ENCODE measurements around the gene SDK1.

Gene SDK1

GRCh38 chr7:4147926-4148620 lies 847.0 kb downstream of the SDK1 start:
- no peak for DNase-seq

DNA sequence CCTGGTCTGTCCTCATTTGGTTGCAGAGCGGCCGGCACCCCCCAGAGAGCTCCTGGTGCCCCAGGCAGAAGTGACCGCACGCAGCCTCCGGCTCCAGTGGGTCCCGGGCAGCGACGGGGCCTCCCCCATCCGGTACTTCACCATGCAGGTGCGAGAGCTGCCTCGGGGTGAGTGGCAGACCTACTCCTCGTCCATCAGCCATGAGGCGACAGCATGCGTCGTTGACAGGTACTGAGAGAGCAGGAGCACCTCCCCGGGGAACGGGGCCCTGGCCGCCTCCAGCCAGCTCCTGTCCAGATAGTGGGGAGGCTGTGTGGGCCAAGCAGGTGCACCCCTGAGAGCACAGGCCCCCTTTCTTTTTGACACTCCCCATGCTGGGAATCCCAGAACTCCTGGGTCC lies 848.2 kb downstream of the SDK1 start:
- DNase-seq: no peak

- no peak for DNase-seq
Observed at GRCh38 chr7:4149645-4150044, 848.6 kb downstream of the SDK1 start.

- DNase-seq: no peak
Observed at GRCh38 chr7:4150731-4151130, 849.7 kb downstream of the SDK1 start.

DNA sequence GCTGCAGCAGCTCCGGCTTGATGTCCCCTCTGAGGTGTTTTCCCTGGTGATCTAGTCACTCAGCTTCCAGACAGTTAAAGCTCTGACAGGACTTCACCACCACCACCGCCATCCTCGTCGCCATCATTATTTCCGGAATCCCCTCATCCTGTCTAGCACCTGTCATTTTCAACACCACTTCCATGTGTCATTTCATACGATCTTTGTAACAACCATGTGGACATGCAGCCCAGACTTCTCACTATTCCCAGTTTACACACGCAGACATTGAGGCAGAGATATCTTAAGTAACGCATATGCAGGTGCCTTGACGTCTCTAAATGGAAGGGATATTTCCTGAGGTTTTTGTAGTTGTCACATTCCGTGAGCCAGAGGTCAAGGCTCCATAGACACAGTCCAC lies 850.5 kb downstream of the SDK1 start:
- DNase-seq: no peak

- no peak for DNase-seq
Observed at GRCh38 chr7:4151926-4152549, 851.0 kb downstream of the SDK1 start.

DNA sequence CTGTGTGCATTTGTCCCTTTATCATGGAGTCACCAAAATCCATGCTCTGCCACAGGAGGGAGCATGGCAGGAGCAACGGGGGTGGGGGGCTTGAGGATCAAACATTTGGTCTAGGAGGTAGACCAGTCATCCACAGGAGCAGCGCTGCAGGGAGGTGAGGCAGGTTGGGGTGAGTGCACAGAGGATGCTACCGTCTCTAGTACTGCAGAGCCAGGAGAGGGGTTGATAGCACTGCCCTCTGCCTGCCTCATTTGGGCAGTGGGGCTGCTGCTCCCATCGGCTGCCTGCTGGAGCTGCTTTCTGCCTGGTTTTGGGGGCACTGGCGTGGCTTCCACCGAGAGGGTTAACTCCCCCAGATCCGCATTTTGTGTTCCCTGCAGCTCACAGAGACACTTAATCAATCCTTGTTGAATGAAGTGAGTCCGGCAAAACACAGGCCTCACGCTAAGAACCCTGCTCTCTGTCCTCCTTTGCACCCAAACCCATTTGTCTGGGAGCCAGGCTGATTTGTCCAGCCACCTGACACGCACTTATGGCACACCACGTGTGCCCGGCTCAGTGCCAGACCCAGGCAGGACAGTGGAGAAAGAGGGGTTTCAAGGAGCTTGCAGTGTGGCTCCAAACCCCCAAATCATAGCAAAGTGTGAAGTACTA lies 854.0 kb downstream of the SDK1 start:
- no peak for DNase-seq

GRCh38 chr7:4156190-4156589 lies 855.1 kb downstream of the SDK1 start:
- DNase-seq: no peak

DNA sequence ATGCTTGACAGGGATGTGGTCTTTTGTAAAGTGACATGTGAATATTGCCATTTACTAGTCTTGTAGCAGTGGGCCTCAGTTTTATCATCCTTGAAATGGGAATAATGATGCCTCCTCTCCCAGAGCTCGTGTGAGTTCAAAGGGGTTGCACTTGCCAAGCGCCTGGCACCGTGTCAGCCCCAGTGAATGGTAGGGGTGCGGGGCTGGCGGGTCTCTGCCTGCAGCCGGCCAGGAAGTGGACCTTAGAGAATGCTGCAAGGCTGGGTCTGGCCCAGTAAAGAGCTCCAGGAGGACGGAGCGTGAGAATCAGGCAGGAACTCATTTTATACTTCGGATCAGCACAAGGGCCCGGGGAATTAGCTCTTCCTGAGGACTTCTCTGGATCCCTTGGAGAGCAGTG lies 856.6 kb downstream of the SDK1 start:
- no peak for DNase-seq

- no peak for DNase-seq
Observed at GRCh38 chr7:4158441-4159153, 857.5 kb downstream of the SDK1 start.

DNA sequence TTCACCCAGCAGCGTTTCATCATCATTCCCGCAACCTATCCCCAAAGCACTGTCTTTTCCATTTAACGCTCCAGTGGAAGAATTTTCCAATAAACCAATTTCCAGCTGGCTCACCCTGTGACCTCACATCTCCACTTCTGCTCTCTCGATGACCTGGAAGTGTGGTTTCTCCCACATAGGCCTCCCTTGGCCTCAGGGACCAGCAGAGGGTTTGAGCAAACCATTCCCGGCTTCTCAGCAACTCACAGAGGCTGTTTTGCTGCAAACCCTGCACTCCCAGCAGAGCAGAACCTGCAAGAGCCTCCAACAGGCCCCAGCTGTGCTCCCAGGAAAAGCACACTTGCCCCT lies 858.1 kb downstream of the SDK1 start:
- DNase-seq: no peak

DNA sequence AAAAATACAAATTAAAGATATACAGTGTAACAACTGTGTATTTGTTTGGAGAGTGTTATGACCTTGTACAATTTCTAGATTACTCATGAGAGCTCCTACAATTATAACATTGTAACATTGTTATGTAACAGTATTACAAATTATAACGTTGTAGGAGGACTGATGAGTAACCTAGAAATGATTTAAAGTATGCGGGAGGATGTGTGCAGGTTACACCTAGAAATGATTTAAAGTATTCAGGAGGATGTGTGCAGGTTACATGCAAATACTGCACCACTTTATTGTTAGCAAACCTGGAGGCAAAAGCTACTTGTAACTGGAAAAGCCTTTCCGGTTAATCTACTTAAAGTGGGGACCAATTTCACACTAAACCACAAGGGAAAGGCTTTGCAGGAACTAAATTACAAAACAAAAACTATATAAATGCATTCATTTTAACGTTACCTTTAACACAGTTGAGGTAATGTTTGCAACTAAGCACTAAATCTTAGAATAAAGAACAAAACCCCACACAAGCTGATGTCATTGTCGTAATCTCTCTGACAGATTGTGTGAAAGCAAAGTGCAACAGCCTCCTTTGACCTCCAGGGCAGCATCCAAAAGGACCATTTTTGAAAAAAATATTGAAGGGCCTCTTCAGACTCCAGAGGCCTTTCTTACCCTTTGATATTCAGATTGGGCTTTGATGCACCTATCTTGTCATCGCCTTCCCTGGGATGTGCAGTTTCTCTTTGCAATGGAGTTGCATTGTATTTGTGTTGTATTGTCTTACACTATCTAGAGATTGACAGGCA lies 858.9 kb downstream of the SDK1 start:
- no peak for DNase-seq

DNA sequence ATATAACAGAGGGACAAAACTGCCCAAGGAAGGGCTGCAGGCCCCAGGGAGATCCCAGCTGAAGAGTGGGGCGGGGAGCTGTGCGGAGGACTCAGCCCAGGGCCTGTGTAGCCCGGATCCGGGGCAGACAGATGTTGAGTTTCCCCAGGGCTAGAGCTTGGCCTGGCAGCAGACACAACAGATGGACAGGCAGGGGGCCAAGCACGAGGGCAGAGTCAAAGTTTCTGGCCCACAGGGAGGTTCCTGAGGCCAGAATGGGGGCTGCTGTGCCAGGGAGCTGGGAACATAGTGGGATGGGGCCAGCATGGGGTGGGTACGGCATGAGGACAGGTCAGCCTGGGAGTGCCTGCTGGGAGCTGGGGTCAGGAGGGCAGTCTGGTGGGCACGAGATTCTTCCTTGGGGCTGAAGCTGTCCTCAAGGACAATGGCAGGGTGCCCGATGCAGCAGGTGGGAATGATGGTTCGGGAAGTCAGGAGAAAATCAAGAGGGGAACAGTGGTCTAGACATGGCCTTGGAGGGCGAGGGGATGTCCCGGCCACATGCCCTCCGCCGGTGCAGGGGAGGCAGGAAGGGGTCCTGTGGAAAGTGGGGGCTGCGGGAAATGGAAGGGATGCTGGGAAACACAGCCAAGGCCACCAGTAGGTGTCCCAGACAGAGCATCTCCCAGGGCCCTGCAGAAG lies 862.0 kb downstream of the SDK1 start:
- DNase-seq: no peak

- no peak for DNase-seq
Observed at GRCh38 chr7:4163565-4164203, 862.6 kb downstream of the SDK1 start.

GRCh38 chr7:4164556-4164955 lies 863.5 kb downstream of the SDK1 start:
- no peak for DNase-seq

DNA sequence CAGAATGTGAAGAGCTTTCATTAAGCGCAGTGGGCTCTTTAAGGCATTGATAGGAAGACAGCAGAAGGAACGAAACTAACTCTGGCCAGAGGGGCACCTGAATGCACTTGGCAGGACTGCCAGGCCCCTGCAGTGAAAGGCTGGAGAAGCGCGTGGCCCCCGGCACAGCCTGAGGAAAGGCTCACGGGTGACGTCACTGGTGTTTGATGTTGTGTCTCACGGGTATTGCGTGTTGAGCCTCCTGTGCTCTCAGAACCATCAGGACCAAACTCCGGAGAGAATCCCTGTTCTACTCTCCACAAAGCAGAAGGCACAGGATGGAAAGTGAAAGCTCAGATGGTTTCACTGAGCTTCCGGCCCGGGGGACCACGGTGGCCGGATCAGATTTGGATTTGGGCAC lies 865.3 kb downstream of the SDK1 start:
- DNase-seq: no peak

GRCh38 chr7:4166807-4167206 lies 865.8 kb downstream of the SDK1 start:
- no peak for DNase-seq

GRCh38 chr7:4167385-4167910 lies 866.4 kb downstream of the SDK1 start:
- DNase-seq: no peak

DNA sequence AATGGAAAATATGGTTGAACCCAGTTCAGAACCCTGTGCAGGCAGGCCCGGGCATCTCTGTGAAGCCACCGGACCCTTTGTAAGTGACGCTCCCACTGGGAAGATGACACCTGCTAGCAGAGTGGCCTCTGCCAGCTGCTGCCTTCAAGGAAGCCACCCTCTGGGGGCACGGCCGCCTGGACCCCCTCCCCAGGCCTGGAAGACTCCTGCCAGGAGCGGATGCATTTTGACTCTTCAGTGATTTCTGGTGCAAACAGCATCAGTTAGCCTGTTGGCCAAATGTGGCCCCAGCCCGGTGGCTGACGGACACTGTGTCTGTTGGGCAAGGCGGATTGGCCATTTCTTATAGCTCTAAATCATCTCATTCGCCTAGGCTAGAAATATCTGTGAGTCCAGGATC lies 867.0 kb downstream of the SDK1 start:
- no peak for DNase-seq

DNA sequence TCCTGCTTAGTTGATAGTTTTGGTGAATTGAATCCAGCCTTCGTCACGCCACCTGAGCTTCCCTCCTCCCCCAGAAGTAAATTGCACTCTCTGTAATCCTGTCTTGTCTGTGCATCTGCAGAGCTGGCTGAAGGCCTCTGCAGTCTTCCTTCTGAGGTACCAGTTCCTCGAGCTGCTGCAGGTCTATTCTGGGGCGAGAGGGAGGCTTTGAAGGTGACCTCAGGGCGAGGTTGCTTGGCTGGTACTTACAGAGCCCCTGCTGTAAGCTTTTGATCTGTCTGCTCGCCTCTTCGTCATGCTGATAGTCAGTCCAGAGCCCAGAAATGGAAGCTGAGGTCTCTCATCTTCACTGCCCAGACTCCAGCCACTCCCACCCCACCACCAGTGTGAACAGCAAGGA lies 867.5 kb downstream of the SDK1 start:
- no peak for DNase-seq

GRCh38 chr7:4169455-4169854 lies 868.4 kb downstream of the SDK1 start:
- no peak for DNase-seq

All from islet precursor cell (in vitro differentiated cells).